HCT116 (cell line): ENCODE results near the gene UGT3A2. TPM values are rescaled to one million over a fixed set of nuclear protein-coding genes. Genes with fewer than 3 reads are reported as not detected.
A peak's percentile ranks its signal among the peaks of the same experiment; 100 is the strongest.

Experiments used
- ATAC-seq: fragments of 200-7000 bp; cut with Tn5 transposase; 2 replicates; pipeline ENCODE4 v1.9.1; 2020; ENCODE audit warnings: mild to moderate bottlenecking, moderate library complexity
- BruUV-seq: library from RNA; stranded (reverse); fragments of 400-500 nt; replicated peaks from 2 replicates; lab custom pipeline; 2021; lab: Mats Ljungman, UMichigan
- CTCF ChIA-PET: fragments of 300-600 bp; sonication (Branson Sonifier 250); formaldehyde crosslinking; loops from one replicate; lab custom pipeline; 2021; ENCODE audit warnings: antibody characterized with exemption; lab: Charles Lee
- POLR2A ChIA-PET: fragments of 300-600, 350-600 bp; sonication (Branson Sonifier 250); formaldehyde crosslinking; loops from one replicate; lab custom pipeline; 2021; ENCODE audit warnings: antibody characterized with exemption; lab: Charles Lee
- RAD21 ChIA-PET, 2 experiments: fragments of 300-600 bp; sonication (Branson Sonifier 250); formaldehyde crosslinking; loops; one replicate each; lab custom pipeline; 2023; ENCODE audit warnings: low total read pairs in 2 of 2; ENCODE audit not compliant: uncharacterized antibody in 2 of 2, unreplicated experiment in 2 of 2, low non-redundant PET in 1 of 2; lab: Charles Lee
- DNase-seq: peaks from one replicate; pipeline ENCODE4 v3.0.0-alpha.2; 2010; ENCODE audit warnings: low read depth, low spot score
- H2AFZ ChIP-seq: fragments of 200-600 bp; shearing (Covaris generic), sonication (generic); 2 replicates; pipeline ENCODE4 v1.6.1; 2017; ENCODE audit warnings: low read depth, mixed run types, mixed read lengths, antibody characterized with exemption, low read length; ENCODE audit not compliant: poor library complexity, severe bottlenecking
- H3K27ac ChIP-seq: 2 replicates; pipeline ENCODE4 v1.5.1; 2012; ENCODE audit warnings: low read depth, low read length
- H3K27me3 ChIP-seq: fragments of 200-600 bp; sonication (generic); 2 replicates; pipeline ENCODE4 v1.6.1; 2016; ENCODE audit warnings: mixed run types, low read length, mixed read lengths; ENCODE audit not compliant: insufficient read depth
- H3K36me3 ChIP-seq, 2 experiments: fragments of 200-500 bp in 1 of 2; fragments of 200-600 bp in 1 of 2; sonication (Bioruptor generic) in 1 of 2; sonication (generic) in 1 of 2; 2 replicates each; pipeline versions ENCODE4 v1.5.1 to v1.6.1; 2014 to 2016; ENCODE audit warnings: low read length in 2 of 2, inconsistent platforms in 1 of 2, mixed read lengths in 1 of 2, mixed run types in 1 of 2; ENCODE audit not compliant: insufficient read depth in 2 of 2, control insufficient read depth in 1 of 2
- H3K4me1 ChIP-seq, 2 experiments: fragments of 200-600 bp in 1 of 2; sonication (generic) in 1 of 2; 2 replicates each; pipeline versions ENCODE4 v1.5.1 to v1.6.1; 2012 to 2017; ENCODE audit warnings: low read length in 2 of 2, inconsistent platforms in 1 of 2, mild to moderate bottlenecking in 1 of 2, mixed read lengths in 1 of 2, mixed run types in 1 of 2, moderate library complexity in 1 of 2; ENCODE audit not compliant: insufficient read depth in 2 of 2, control insufficient read depth in 1 of 2
- H3K4me2 ChIP-seq: fragments of 200-600 bp; sonication (generic); 2 replicates; pipeline ENCODE4 v1.6.1; 2017; ENCODE audit warnings: mixed run types, low read length, mixed read lengths
- H3K4me3 ChIP-seq, 2 experiments: fragments of 200-600 bp in 1 of 2; sonication (generic) in 1 of 2; replicated peaks in 1 of 2; 2 replicates each; pipeline ENCODE4 v1.5.1; 2011 to 2016; ENCODE audit warnings: low read length in 2 of 2, control low read depth in 1 of 2, low read depth in 1 of 2, mild to moderate bottlenecking in 1 of 2, mixed read lengths in 1 of 2, mixed run types in 1 of 2
- H3K79me2 ChIP-seq: fragments of 200-600 bp; sonication (generic); 2 replicates; pipeline ENCODE4 v1.6.1; 2017; ENCODE audit warnings: mild to moderate bottlenecking, mixed run types, low read length, moderate library complexity, mixed read lengths; ENCODE audit not compliant: insufficient read depth
- H3K9ac ChIP-seq: fragments of 200-600 bp; sonication (generic); 2 replicates; pipeline ENCODE4 v1.6.1; 2016; ENCODE audit warnings: low read length, mixed read lengths
- H3K9me2 ChIP-seq: fragments of 200-600 bp; sonication (generic), shearing (Covaris generic); 2 replicates; pipeline ENCODE4 v1.6.1; 2017; ENCODE audit warnings: mixed run types, mild to moderate bottlenecking, moderate library complexity; ENCODE audit not compliant: insufficient read depth
- H3K9me3 ChIP-seq, 2 experiments: fragments of 200-500 bp in 1 of 2; fragments of 200-600 bp in 1 of 2; sonication (Bioruptor generic) in 1 of 2; sonication (generic) in 1 of 2; 2 replicates each; pipeline ENCODE4 v1.6.1; 2014 to 2017; ENCODE audit warnings: low read length in 2 of 2, mixed read lengths in 2 of 2, inconsistent platforms in 1 of 2, low read depth in 1 of 2, mild to moderate bottlenecking in 1 of 2, mixed run types in 1 of 2, moderate library complexity in 1 of 2; ENCODE audit not compliant: control insufficient read depth in 1 of 2, insufficient read depth in 1 of 2
- H4K20me1 ChIP-seq: fragments of 200-600 bp; sonication (generic), shearing (Covaris generic); 2 replicates; pipeline ENCODE4 v1.6.1; 2017; ENCODE audit warnings: mixed run types, mild to moderate bottlenecking, moderate library complexity; ENCODE audit not compliant: insufficient read depth
- CBX3 ChIP-seq: IDR thresholded peaks from 2 replicates; pipeline ENCODE4 v1.6.1; 2012; ENCODE audit warnings: low read depth
- CTCF ChIP-seq, 3 experiments: fragments of 200-600 bp in 1 of 3; sonication (generic) in 1 of 3; IDR thresholded peaks in 2 of 3; conservative IDR thresholded peaks in 1 of 3; 2 replicates each; pipeline ENCODE4 v1.5.1; 2012 to 2017; ENCODE audit warnings: low read depth in 2 of 3, low read length in 2 of 3, antibody characterized with exemption in 1 of 3, borderline replicate concordance in 1 of 3, control low read depth in 1 of 3, mild to moderate bottlenecking in 1 of 3, mixed read lengths in 1 of 3, mixed run types in 1 of 3, moderate library complexity in 1 of 3; ENCODE audit not compliant: insufficient read depth in 1 of 3
- ELF1 ChIP-seq: IDR thresholded peaks from 2 replicates; pipeline ENCODE4 v1.6.1; 2012; ENCODE audit warnings: low read depth, borderline replicate concordance
- FOSL1 ChIP-seq: IDR thresholded peaks from 2 replicates; pipeline ENCODE4 v1.6.1; 2012; ENCODE audit warnings: low read depth
- MAX ChIP-seq: IDR thresholded peaks from 2 replicates; pipeline ENCODE4 v1.6.1; 2012
- RAD21 ChIP-seq: IDR thresholded peaks from 2 replicates; pipeline ENCODE4 v1.6.1; 2012; ENCODE audit warnings: low read depth, mild to moderate bottlenecking
- REST ChIP-seq: IDR thresholded peaks from 2 replicates; pipeline ENCODE4 v1.6.1; 2012; ENCODE audit warnings: low read depth
- SP1 ChIP-seq: IDR thresholded peaks from 2 replicates; pipeline ENCODE4 v1.6.1; 2012; ENCODE audit warnings: low read depth
- TCF7L2 ChIP-seq: IDR thresholded peaks from 2 replicates; pipeline ENCODE4 v1.7.0; 2011; ENCODE audit warnings: borderline replicate concordance, inconsistent platforms; ENCODE audit not compliant: insufficient read depth, insufficient read length; ENCODE audit errors: extremely low read depth
- ZFX ChIP-seq: fragments of 450-650 bp; IDR thresholded peaks from 2 replicates; pipeline ENCODE4 v1.6.1; 2017
- ZNF274 ChIP-seq: fragments of 200-500 bp; sonication (Bioruptor generic); IDR thresholded peaks from 2 replicates; pipeline ENCODE4 v1.6.1; 2014; ENCODE audit warnings: mild to moderate bottlenecking, low read depth, low read length, inconsistent platforms
- intact Hi-C: fragments of 100-400 bp; cut with micrococcal nuclease; formaldehyde crosslinking; loops from 2 replicates; pipeline ENCODE4 v1.10.0; 2022
- total RNA-seq: library from RNA; stranded (reverse); gene quantifications from one replicate; pipeline ENCODE4 v1.2.1, GENCODE V29; 2021; ENCODE audit not compliant: unreplicated experiment

Gene UGT3A2
- total RNA-seq, 1 experiment from 2014 or later, result not detected

- no peak for TF ChIP-seq REST
- no peak for TF ChIP-seq CBX3
- TF ChIP-seq CTCF (IDR thresholded peaks at IDR 0.05 in 2 of 3, conservative IDR thresholded peaks at IDR 0.05 in 1 of 3; ENCODE audit: borderline replicate concordance in 1 of 3, insufficient read depth in 1 of 3, low read depth in 2 of 3, low read length in 2 of 3), result no peak
- TF ChIP-seq FOSL1, result no peak
- no peak for TF ChIP-seq ZNF274
- TF ChIP-seq ELF1, result no peak
- TF ChIP-seq ZFX, result no peak
- no peak for TF ChIP-seq MAX
- TF ChIP-seq TCF7L2, result no peak
- TF ChIP-seq SP1, result no peak
Measured at GRCh38 chr5:36045895-36046294, 20.8 kb downstream of the UGT3A2 start (continued).

- ChIA-PET RAD21 (no interaction called here), POLR2A (no interaction called here), CTCF (interaction anchor here (1.0 kb wide), 1 partner anchor 115 kb away, joined by 3 read pairs; no protein-coding TSS in a partner anchor)
- Histone ChIP-seq H3K9me2 (no peaks in the 10 kb centered on the region), H3K9ac (no peak overlapping the region), H3K4me1 (no peaks in the 10 kb centered on the region), H2AFZ (no peak overlapping the region), H3K79me2 (no peaks in the 10 kb centered on the region), H3K4me3 (no peak overlapping the region), H3K36me3 (no peaks in the 10 kb centered on the region), H4K20me1 (no peaks in the 10 kb centered on the region), H3K27ac (no peak overlapping the region), H3K9me3 (no peaks in the 10 kb centered on the region), H3K4me2 (no peak overlapping the region), H3K27me3 (peaks cover 23% of the 10 kb centered on the region; the same call in 1 of the 2 replicates)
- BruUV-seq, result no TSS peak
- TF ChIP-seq CTCF (IDR thresholded peaks at IDR 0.05 in 2 of 3, conservative IDR thresholded peaks at IDR 0.05 in 1 of 3; ENCODE audit: borderline replicate concordance in 1 of 3, insufficient read depth in 1 of 3, low read depth in 2 of 3, low read length in 2 of 3) (peak in 2 of 3 experiments; percentile 8 to 20; a peak in 1 of 6 replicates), RAD21 (peak; percentile 24; the same call in 1 of the 2 replicates), ZFX (no peak)
- DNase-seq, result no peak
- intact Hi-C loops, result no loop called here
- ATAC-seq, result no peak
Measured at GRCh38 chr5:36041537-36041845, 25.2 kb downstream of the UGT3A2 start.
